ENCODE data around the gene MECR.
"Not testable (repeated sequence)": the region's sequence is repeated elsewhere in the genome, so short reads cannot be mapped to it uniquely, and the experiment has no call there.

Gene MECR

GRCh38 chr1:29179641-29180184, 51.0 kb downstream of the MECR start:
- in situ Hi-C loops (cut with MboI; ENCODE audit: low sequenced_read_pairs), result no loop called here

DNA sequence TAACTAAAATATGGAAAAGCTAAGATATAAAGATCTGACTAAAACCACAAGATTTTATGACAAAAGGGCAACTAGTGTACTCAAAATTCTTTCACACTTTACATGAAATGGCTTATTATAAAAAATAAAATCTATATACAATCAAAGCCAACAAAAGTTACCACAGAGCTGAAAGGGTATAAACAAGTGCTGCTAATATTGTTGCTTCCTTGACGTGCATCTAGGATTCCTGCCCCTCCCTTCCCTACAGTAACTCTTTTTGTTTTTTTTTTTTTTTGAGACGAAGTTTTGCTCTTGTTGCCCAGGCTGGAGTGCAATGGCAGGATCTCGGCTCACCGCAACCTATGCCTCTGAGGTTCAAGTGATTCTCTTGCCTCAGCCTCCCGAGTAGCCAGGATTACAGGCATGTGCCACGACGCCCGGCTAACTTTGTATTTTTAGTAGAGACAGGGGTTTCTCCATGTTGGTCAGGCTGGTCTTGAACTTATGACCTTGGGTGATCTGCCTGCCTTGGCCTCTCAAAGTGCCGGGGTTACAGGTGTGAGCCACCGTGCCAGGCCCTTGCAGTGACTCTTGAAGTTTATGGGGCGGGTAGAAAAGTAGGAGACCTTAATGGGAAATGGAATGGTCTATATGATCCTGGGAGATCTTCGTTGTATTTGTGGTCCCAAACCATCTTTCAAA, 53.6 kb downstream of the MECR start:
- in situ Hi-C loops (cut with MboI; ENCODE audit: low sequenced_read_pairs), result no loop called here

GRCh38 chr1:29176576-29176975, 54.2 kb downstream of the MECR start:
- in situ Hi-C loops (cut with MboI; ENCODE audit: low sequenced_read_pairs), result no loop called here

GRCh38 chr1:29172415-29172939, 58.3 kb downstream of the MECR start:
- in situ Hi-C loops (cut with MboI; ENCODE audit: low sequenced_read_pairs), result no loop called here

DNA sequence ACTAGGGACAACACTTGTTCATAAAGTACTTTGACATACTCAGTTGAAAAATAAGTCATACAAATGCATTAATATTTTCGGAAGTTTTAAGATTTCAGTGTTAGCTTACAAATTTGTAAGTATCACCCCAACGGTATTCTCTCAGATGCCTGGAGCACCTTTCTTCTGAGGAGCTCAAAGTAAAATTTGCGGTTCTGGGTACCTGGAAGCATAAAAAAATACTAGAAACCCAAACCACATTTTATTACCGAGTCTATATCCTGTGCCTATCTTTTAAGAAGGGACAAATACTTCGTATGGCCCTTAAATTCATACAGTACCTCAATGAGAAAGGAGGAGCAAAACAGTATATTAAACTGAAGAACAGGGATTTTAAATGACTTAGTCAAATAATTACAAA, 59.2 kb downstream of the MECR start:
- in situ Hi-C loops (cut with MboI; ENCODE audit: low sequenced_read_pairs), result no loop called here

GRCh38 chr1:29171089-29171488, 59.6 kb downstream of the MECR start:
- in situ Hi-C loops (cut with MboI; ENCODE audit: low sequenced_read_pairs), result no loop called here

DNA sequence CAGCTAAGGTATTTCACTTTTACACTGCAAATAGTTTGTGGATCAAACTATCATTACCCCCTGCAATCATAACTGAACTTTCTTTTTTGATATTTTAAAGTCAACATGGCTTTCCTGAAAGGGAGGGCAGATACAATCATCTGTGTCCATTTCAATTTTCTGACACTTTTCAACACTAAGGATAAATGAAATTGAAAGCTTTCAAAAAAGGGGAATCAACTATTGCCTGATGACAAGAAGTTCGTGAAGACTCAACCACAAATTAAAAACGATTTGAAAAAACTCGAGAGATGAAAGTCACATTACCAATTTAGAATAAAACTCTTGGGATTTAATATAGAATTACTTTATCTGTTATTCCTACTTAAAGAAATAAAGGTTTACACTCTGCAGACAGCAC, 60.8 kb downstream of the MECR start:
- in situ Hi-C loops (cut with MboI; ENCODE audit: low sequenced_read_pairs), result no loop called here

GRCh38 chr1:29167904-29168303, 62.8 kb downstream of the MECR start:
- in situ Hi-C loops (cut with MboI; ENCODE audit: low sequenced_read_pairs), result no loop called here

DNA sequence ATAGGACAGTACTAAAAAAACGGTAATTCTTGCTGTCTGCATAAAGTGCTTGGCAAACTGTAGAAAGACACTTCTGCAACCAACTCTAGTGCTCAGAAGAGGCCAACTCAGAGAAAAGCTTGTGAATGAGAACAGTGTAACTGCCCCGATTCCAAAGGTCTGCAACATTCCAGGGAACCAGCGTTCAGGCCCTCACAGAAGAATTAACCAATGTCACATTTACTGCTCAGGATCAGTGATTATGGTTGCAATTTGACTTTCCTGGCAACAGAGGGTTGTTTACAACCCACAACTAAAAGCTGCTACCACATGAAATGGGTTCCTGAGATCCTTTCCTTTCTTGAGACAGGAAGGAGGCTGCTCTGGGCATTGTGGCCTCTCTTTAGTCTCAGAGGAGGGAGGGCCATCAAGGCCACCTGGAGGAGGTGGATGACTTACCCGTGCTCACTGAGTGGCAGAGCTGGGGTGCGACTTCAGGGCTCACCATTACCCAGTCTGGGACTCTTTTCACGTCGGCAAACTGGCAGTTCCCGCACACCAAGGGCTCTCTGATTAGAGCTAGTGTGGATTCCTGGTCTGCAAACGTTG, 64.3 kb downstream of the MECR start:
- in situ Hi-C loops (cut with MboI; ENCODE audit: low sequenced_read_pairs), result no loop called here

- in situ Hi-C loops (cut with MboI; ENCODE audit: low sequenced_read_pairs), result no loop called here
Observed at GRCh38 chr1:29164588-29164987, 66.1 kb downstream of the MECR start.

GRCh38 chr1:29162476-29163138, 68.1 kb downstream of the MECR start:
- in situ Hi-C loops (cut with MboI; ENCODE audit: low sequenced_read_pairs), result no loop called here

DNA sequence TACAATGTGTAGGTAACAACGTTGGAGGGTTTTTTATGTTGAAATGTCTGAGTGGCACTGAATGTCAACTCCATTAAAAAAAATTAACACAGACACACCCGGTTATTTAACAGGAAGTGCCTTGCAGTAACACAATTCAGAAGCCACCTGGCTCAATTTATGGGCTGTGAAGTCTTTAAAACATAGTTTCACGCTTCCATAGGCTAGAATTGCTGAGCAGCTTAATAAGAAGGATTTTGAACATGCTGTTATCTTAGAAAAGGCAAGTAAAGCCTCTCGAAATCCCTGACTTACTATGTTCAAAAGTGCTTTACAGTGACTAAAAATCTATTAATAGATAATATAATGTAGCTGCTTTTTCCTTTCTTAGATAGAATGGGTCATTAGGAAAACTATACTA, 68.7 kb downstream of the MECR start:
- in situ Hi-C loops (cut with MboI; ENCODE audit: low sequenced_read_pairs), result no loop called here

- in situ Hi-C loops (cut with MboI; ENCODE audit: low sequenced_read_pairs), result no loop called here
Observed at GRCh38 chr1:29159773-29160172, 71.0 kb downstream of the MECR start.

- in situ Hi-C loops (cut with MboI; ENCODE audit: low sequenced_read_pairs), result no loop called here
Observed at GRCh38 chr1:29157269-29157601, 73.5 kb downstream of the MECR start.

- in situ Hi-C loops (cut with MboI; ENCODE audit: low sequenced_read_pairs), result no loop called here
Observed at GRCh38 chr1:29156543-29157268, 74.0 kb downstream of the MECR start.

DNA sequence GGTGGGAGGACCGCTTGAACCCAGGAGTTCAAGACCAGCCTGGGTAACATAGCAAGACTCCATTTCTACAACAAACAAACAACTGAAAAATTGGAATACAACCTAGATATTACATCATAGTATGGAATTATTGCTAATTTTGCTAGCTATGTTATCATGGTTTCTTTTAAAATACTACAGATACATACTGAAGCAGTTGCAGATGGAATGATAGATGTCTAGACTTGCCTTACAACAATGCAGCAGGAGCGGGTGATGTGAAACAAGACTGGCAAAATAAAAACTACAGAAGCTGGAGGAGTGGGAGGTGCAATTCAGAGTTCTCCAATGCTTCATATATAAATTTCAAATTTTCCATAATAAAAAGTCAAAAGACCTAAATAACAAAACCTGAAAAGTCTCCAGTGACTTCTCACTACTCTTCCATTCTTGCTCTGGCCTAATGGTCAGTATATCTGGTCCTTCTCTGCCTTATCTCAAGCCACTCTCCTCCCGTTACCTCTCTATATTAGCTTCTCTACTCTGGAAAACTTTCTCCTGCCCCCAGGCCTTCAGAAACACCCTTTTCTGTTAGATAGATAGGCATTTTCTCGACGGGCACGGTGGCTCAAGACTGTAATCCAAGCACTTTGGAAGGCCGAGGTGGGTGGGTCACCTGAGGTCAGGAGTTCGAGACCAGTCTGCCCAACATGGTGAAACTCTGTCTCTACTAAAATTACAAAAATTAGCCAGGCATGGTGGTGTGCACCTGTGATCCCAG, 78.5 kb downstream of the MECR start:
- in situ Hi-C loops (cut with MboI; ENCODE audit: low sequenced_read_pairs), result no loop called here

- in situ Hi-C loops (cut with MboI; ENCODE audit: low sequenced_read_pairs), result not testable (repeated sequence)
Observed at GRCh38 chr1:29150346-29150745, 80.4 kb downstream of the MECR start.

GRCh38 chr1:29148656-29149491, 81.9 kb downstream of the MECR start:
- in situ Hi-C loops (cut with MboI; ENCODE audit: low sequenced_read_pairs), result no loop called here

DNA sequence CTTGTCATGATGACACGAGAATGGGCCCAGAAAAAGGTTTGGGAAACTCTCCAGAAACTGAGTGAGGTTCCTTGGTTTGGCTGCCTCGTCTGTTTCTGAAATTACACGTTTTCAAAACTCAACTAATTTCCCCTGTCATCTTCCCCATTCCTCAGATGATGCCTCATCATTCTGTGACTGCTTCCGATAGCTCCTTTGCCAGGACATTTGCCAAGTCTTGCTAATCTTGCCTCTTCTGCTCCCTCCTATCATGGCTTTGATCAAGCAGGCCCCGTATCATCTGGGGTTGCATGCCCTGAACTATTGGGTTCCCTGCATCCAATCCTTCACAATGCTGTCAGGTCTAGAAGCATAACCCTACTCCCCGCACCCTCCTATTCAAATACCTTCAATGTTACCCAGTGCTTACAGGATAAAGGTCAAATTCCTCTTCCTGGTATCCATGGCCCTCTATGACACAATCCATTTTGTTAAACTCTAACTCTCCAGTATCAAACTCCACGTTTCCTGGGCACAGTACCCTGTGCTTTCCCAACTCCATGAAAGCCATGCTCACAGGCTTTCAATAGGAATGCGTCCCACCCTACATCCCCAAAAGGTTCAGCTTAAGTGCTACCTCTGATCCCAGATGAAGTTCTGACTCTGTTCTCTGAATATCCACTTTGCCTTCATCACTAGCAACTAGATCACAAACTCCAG, 84.8 kb downstream of the MECR start:
- in situ Hi-C loops (cut with MboI; ENCODE audit: low sequenced_read_pairs), result no loop called here

Measured in HL-60/S4 treated with retinoic acid at 250 ng/mL for 4 days and 3 days (cell line).